ENCODE data around the gene KLHL7. TPM values are rescaled to one million over a fixed set of nuclear protein-coding genes. Genes with fewer than 3 reads are reported as not detected.

The KLHL7 gene
- total and polyA plus RNA-seq, 2 donors (not counting 3 experiments of a cell fraction or from before 2014, with no cell fraction given): 21.3 to 32.1 TPM

GRCh38 chr7:23204241-23204640 lies 98.7 kb downstream of the KLHL7 start:
- H3K27ac ChIP-seq (ENCODE audit: insufficient read depth, low read depth, low read length): no peak overlapping the region
- no peaks in the 10 kb centered on the region for H3K27me3 ChIP-seq (ENCODE audit: control insufficient read depth in 2 of 2, insufficient read depth in 2 of 2, low read length in 2 of 2)
- ChIA-PET POLR2A (no interaction called here), CTCF (interaction anchor here (1.0 to 1.8 kb wide), 2 partner anchors 10 to 19 kb away, joined by 4 to 6 read pairs; no protein-coding TSS in a partner anchor)
- FAIRE-seq: no peak
- no peaks in the 10 kb centered on the region for H4K20me1 ChIP-seq (replicated peaks; ENCODE audit: control insufficient read depth, extremely low read depth, insufficient read depth, low read length)
- no peak overlapping the region for H3K4me3 ChIP-seq (replicated peaks in 1 of 3; ENCODE audit: insufficient read depth in 1 of 3, low read depth in 1 of 3, low read length in 3 of 3)
- no TSS peak for BruUV-seq (replicated peaks)
- DNase-seq (ENCODE audit: low read depth, low spot score): no peak
- H3K79me2 ChIP-seq (ENCODE audit: control insufficient read depth, insufficient read depth, low read length): no peaks in the 10 kb centered on the region
- no peak overlapping the region for H3K9ac ChIP-seq (replicated peaks; ENCODE audit: extremely low read depth, insufficient read depth, low read length)
- H3K36me3 ChIP-seq (ENCODE audit: control insufficient read depth in 2 of 2, extremely low read depth in 1 of 2, insufficient read depth in 2 of 2, low read length in 2 of 2): peaks cover 7 to 10% of the 10 kb centered on the region in 2 experiments
- no peaks in the 10 kb centered on the region for H3K9me1 ChIP-seq (replicated peaks; ENCODE audit: control insufficient read depth, extremely low read depth, insufficient read depth, low read length)
- H3K9me3 ChIP-seq (replicated peaks; ENCODE audit: control insufficient read depth, insufficient read depth, low read length): no peaks in the 10 kb centered on the region
- intact Hi-C loops (cut with micrococcal nuclease) (no loop called here), dilution Hi-C loops (cut with MboI; ENCODE audit: extremely low pct_ligation_motif_present, low sequenced_read_pairs) (no loop called here)
- no peak overlapping the region for H2AFZ ChIP-seq (ENCODE audit: low read depth, low read length)
- TF ChIP-seq POLR2A (IDR thresholded peaks at IDR 0.05; ENCODE audit: low read depth, low read length) (no peak), MAX (IDR thresholded peaks at IDR 0.05; ENCODE audit: insufficient read depth, insufficient read length) (no peak), POLR2AphosphoS5 (IDR thresholded peaks at IDR 0.05; ENCODE audit: insufficient read depth, low read depth, low read length) (no peak), MYC (IDR thresholded peaks at IDR 0.05; ENCODE audit: low read depth, low read length) (no peak), FOS (IDR thresholded peaks at IDR 0.05; ENCODE audit: borderline replicate concordance, insufficient read depth, low read length) (no peak), GATA2 (IDR thresholded peaks at IDR 0.05; ENCODE audit: insufficient read depth, insufficient read length, low read depth, low read length) (no peak), EZH2 (IDR thresholded peaks at IDR 0.05; ENCODE audit: borderline replicate concordance, low read depth, low read length, severe bottlenecking) (no peak), JUN (IDR thresholded peaks at IDR 0.05; ENCODE audit: borderline replicate concordance, insufficient read depth, insufficient read length, low read depth) (no peak)
- TF ChIP-seq, protein P1, sequence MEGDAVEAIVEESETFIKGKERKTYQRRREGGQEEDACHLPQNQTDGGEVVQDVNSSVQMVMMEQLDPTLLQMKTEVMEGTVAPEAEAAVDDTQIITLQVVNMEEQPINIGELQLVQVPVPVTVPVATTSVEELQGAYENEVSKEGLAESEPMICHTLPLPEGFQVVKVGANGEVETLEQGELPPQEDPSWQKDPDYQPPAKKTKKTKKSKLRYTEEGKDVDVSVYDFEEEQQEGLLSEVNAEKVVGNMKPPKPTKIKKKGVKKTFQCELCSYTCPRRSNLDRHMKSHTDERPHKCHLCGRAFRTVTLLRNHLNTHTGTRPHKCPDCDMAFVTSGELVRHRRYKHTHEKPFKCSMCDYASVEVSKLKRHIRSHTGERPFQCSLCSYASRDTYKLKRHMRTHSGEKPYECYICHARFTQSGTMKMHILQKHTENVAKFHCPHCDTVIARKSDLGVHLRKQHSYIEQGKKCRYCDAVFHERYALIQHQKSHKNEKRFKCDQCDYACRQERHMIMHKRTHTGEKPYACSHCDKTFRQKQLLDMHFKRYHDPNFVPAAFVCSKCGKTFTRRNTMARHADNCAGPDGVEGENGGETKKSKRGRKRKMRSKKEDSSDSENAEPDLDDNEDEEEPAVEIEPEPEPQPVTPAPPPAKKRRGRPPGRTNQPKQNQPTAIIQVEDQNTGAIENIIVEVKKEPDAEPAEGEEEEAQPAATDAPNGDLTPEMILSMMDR (IDR thresholded peaks at IDR 0.05; ENCODE audit: extremely low read depth in 1 of 2, insufficient read depth in 1 of 2, low read depth in 1 of 2, low read length in 2 of 2): no peak
- no peak overlapping the region for H3K4me2 ChIP-seq (ENCODE audit: insufficient read depth, low read length)
- no peaks in the 10 kb centered on the region for H3K4me1 ChIP-seq (ENCODE audit: control insufficient read depth, extremely low read depth, insufficient read depth, low read length)
